ENCODE data around the gene KCNAB2. TPM values are rescaled to one million over a fixed set of nuclear protein-coding genes. Genes with fewer than 3 reads are reported as not detected.

KCNAB2 gene
- total RNA-seq, 1 donor, result 5.8 TPM

- Histone ChIP-seq H2AFZ (ENCODE audit: low read length) (no peak overlapping the region), H3K27ac (ENCODE audit: low read depth, low read length) (no peak overlapping the region), H3K4me3 (ENCODE audit: insufficient read depth, low read length) (no peak overlapping the region), H3K36me3 (ENCODE audit: insufficient read depth, low read length) (no peaks in the 10 kb centered on the region), H3K4me1 (ENCODE audit: insufficient read depth, low read length) (no peaks in the 10 kb centered on the region), H3K27me3 (ENCODE audit: insufficient read depth, low read length) (peaks cover 6% of the 10 kb centered on the region), H3K9me3 (ENCODE audit: low read depth, low read length) (no peaks in the 10 kb centered on the region), H3K79me2 (ENCODE audit: insufficient read depth, low read length) (no peaks in the 10 kb centered on the region), H3K4me2 (ENCODE audit: insufficient read depth, low read length) (no peak overlapping the region), H4K20me1 (ENCODE audit: insufficient read depth, low read length) (no peaks in the 10 kb centered on the region)
- no peak for TF ChIP-seq CTCF (IDR thresholded peaks at IDR 0.05; ENCODE audit: extremely low read depth, low read depth, low read length)
- DNase-seq (ENCODE audit: insufficient read length, low spot score, missing footprints), result no peak
Observed at GRCh38 chr1:6144175-6144574, 98.5 kb downstream of the KCNAB2 start.

GRCh38 chr1:6144647-6145395 is 99.1 kb downstream of the KCNAB2 start:
- Histone ChIP-seq H3K4me2 (ENCODE audit: insufficient read depth, low read length) (no peak overlapping the region), H3K9me3 (ENCODE audit: low read depth, low read length) (no peaks in the 10 kb centered on the region), H4K20me1 (ENCODE audit: insufficient read depth, low read length) (no peaks in the 10 kb centered on the region), H3K4me1 (ENCODE audit: insufficient read depth, low read length) (no peaks in the 10 kb centered on the region), H3K27ac (ENCODE audit: low read depth, low read length) (no peak overlapping the region), H2AFZ (ENCODE audit: low read length) (no peak overlapping the region), H3K27me3 (ENCODE audit: insufficient read depth, low read length) (peaks cover 8% of the 10 kb centered on the region), H3K4me3 (ENCODE audit: insufficient read depth, low read length) (no peak overlapping the region), H3K79me2 (ENCODE audit: insufficient read depth, low read length) (no peaks in the 10 kb centered on the region), H3K36me3 (ENCODE audit: insufficient read depth, low read length) (no peaks in the 10 kb centered on the region)
- no peak for DNase-seq (ENCODE audit: insufficient read length, low spot score, missing footprints)
- TF ChIP-seq CTCF (IDR thresholded peaks at IDR 0.05; ENCODE audit: extremely low read depth, low read depth, low read length), result no peak

- Histone ChIP-seq H3K27me3 (ENCODE audit: insufficient read depth, low read length) (peaks cover 8% of the 10 kb centered on the region), H3K4me1 (ENCODE audit: insufficient read depth, low read length) (no peaks in the 10 kb centered on the region), H4K20me1 (ENCODE audit: insufficient read depth, low read length) (no peaks in the 10 kb centered on the region), H3K36me3 (ENCODE audit: insufficient read depth, low read length) (no peaks in the 10 kb centered on the region), H3K4me2 (ENCODE audit: insufficient read depth, low read length) (no peak overlapping the region), H3K9me3 (ENCODE audit: low read depth, low read length) (no peaks in the 10 kb centered on the region), H3K27ac (ENCODE audit: low read depth, low read length) (no peak overlapping the region), H3K79me2 (ENCODE audit: insufficient read depth, low read length) (no peaks in the 10 kb centered on the region), H3K4me3 (ENCODE audit: insufficient read depth, low read length) (no peak overlapping the region), H2AFZ (ENCODE audit: low read length) (no peak overlapping the region)
- TF ChIP-seq CTCF (IDR thresholded peaks at IDR 0.05; ENCODE audit: extremely low read depth, low read depth, low read length), result no peak
- DNase-seq (ENCODE audit: insufficient read length, low spot score, missing footprints), result no peak
Observed at GRCh38 chr1:6145396-6145750, 99.7 kb downstream of the KCNAB2 start.

GRCh38 chr1:6145864-6146410 is 100.2 kb downstream of the KCNAB2 start:
- Histone ChIP-seq H3K27ac (ENCODE audit: low read depth, low read length) (no peak overlapping the region), H3K4me2 (ENCODE audit: insufficient read depth, low read length) (no peak overlapping the region), H3K79me2 (ENCODE audit: insufficient read depth, low read length) (no peaks in the 10 kb centered on the region), H4K20me1 (ENCODE audit: insufficient read depth, low read length) (no peaks in the 10 kb centered on the region), H3K4me3 (ENCODE audit: insufficient read depth, low read length) (no peak overlapping the region), H2AFZ (ENCODE audit: low read length) (no peak overlapping the region), H3K27me3 (ENCODE audit: insufficient read depth, low read length) (peaks cover 8% of the 10 kb centered on the region), H3K36me3 (ENCODE audit: insufficient read depth, low read length) (no peaks in the 10 kb centered on the region), H3K4me1 (ENCODE audit: insufficient read depth, low read length) (no peaks in the 10 kb centered on the region), H3K9me3 (ENCODE audit: low read depth, low read length) (no peaks in the 10 kb centered on the region)
- no peak for DNase-seq (ENCODE audit: insufficient read length, low spot score, missing footprints)
- TF ChIP-seq CTCF (IDR thresholded peaks at IDR 0.05; ENCODE audit: extremely low read depth, low read depth, low read length), result no peak

Measured in osteoblast (primary cell).